B cell (primary cell): ENCODE data around the gene NOVA1. TPM values are rescaled to one million over a fixed set of nuclear protein-coding genes. Genes with fewer than 3 reads are reported as not detected.

ENCODE experiments used
- ATAC-seq: fragments of 200-7000 bp; cut with Tn5 transposase; one replicate; pipeline ENCODE4 v1.10.0; 2021; ENCODE audit warnings: low read depth, mild to moderate bottlenecking, moderate number of reproducible peaks, moderate library complexity
- CTCF ChIA-PET: fragments of 350-600 bp; sonication (Branson Sonifier 250); formaldehyde crosslinking; loops from one replicate; lab custom pipeline; 2021; ENCODE audit warnings: antibody characterized with exemption, inconsistent platforms; lab: Charles Lee
- POLR2A ChIA-PET: fragments of 350-600 bp; sonication (Branson Sonifier 250); formaldehyde crosslinking; loops from one replicate; lab custom pipeline; 2021; ENCODE audit warnings: antibody characterized with exemption; lab: Charles Lee
- DNase-seq: peaks from one replicate; pipeline ENCODE4 v3.0.0; 2013
- H2AFZ ChIP-seq: 2 replicates; pipeline ENCODE4 v1.6.1; 2012; ENCODE audit warnings: mild to moderate bottlenecking, low read depth, low read length; ENCODE audit not compliant: insufficient read depth, poor library complexity, severe bottlenecking
- H3K27ac ChIP-seq, 2 donors: 1 replicate in 1 of 2; 2 replicates in 1 of 2; pipeline ENCODE4 v1.5.1; 2012 to 2013; ENCODE audit warnings: low read length in 2 of 2, mild to moderate bottlenecking in 2 of 2, moderate library complexity in 1 of 2
- H3K27me3 ChIP-seq, 4 experiments: fragments of 200-600 bp in 1 of 4; sonication (generic) in 1 of 4; replicated peaks in 1 of 4; 1 replicate in 2 of 4; 2 replicates in 2 of 4; pipeline versions ENCODE4 v1.6.1 to v1.7.0; 2013 to 2016; ENCODE audit warnings: low read length in 3 of 4, mild to moderate bottlenecking in 2 of 4, mixed read lengths in 1 of 4, moderate library complexity in 1 of 4; ENCODE audit not compliant: insufficient read depth in 4 of 4, control insufficient read depth in 3 of 4; ENCODE audit errors: control extremely low read depth in 1 of 4
- H3K36me3 ChIP-seq, 2 experiments: replicated peaks in 1 of 2; 1 replicate in 1 of 2; 2 replicates in 1 of 2; pipeline versions ENCODE4 v1.6.1 to v1.7.1; 2013; ENCODE audit warnings: low read length in 1 of 2; ENCODE audit not compliant: insufficient read depth in 2 of 2, control insufficient read depth in 1 of 2; ENCODE audit errors: control extremely low read depth in 1 of 2, extremely low read depth in 1 of 2
- H3K4me1 ChIP-seq, 2 donors: fragments of 200-600 bp in 1 of 2; sonication (generic) in 1 of 2; 1 replicate in 1 of 2; 2 replicates in 1 of 2; pipeline versions ENCODE4 v1.5.1 to v1.6.1; 2013 to 2017; ENCODE audit warnings: low read length in 2 of 2; ENCODE audit not compliant: control insufficient read depth in 2 of 2, insufficient read depth in 2 of 2
- H3K4me2 ChIP-seq: replicated peaks from 2 replicates; pipeline ENCODE3; 2012; ENCODE audit warnings: mild to moderate bottlenecking, low read depth, low read length; ENCODE audit not compliant: poor library complexity, severe bottlenecking
- H3K4me3 ChIP-seq, 5 experiments: fragments of 200-600 bp in 1 of 5; sonication (generic) in 1 of 5; 1 replicate in 3 of 5; 2 replicates in 2 of 5; pipeline versions ENCODE4 v1.5.1 to v1.7.0; 2011 to 2016; ENCODE audit warnings: low read length in 4 of 5, mild to moderate bottlenecking in 4 of 5, low read depth in 2 of 5, control low read depth in 1 of 5, moderate library complexity in 1 of 5; ENCODE audit not compliant: insufficient read depth in 1 of 5; ENCODE audit errors: control extremely low read depth in 1 of 5, extremely low read depth in 1 of 5
- H3K79me2 ChIP-seq: fragments of 200-600 bp; sonication (generic); one replicate; pipeline ENCODE4 v1.6.0; 2016; ENCODE audit warnings: low read length; ENCODE audit not compliant: control insufficient read depth, insufficient read depth
- H3K9ac ChIP-seq: fragments of 200-600 bp; sonication (generic); 2 replicates; pipeline ENCODE4 v1.6.1; 2017; ENCODE audit warnings: mild to moderate bottlenecking, low read length, moderate library complexity
- H3K9me3 ChIP-seq, 3 donors: one replicate each; pipeline versions ENCODE4 v1.6.1 to v1.7.1; 2013; ENCODE audit warnings: low read length in 2 of 3; ENCODE audit not compliant: control insufficient read depth in 2 of 3, insufficient read depth in 1 of 3; ENCODE audit errors: control extremely low read depth in 1 of 3
- H4K20me1 ChIP-seq: 2 replicates; pipeline ENCODE4 v1.6.0; 2012; ENCODE audit warnings: mild to moderate bottlenecking, low read length; ENCODE audit not compliant: insufficient read depth, control insufficient read depth, poor library complexity, severe bottlenecking
- H3K27ac Mint-ChIP-seq: one replicate; pipeline ENCODE4 v1.8.0; 2021; ENCODE audit warnings: mixed read lengths
- H3K27me3 Mint-ChIP-seq: one replicate; pipeline ENCODE4 v1.8.0; 2021; ENCODE audit warnings: mixed read lengths
- H3K4me1 Mint-ChIP-seq: one replicate; pipeline ENCODE4 v1.8.0; 2021; ENCODE audit warnings: mixed read lengths
- H3K4me3 Mint-ChIP-seq: one replicate; pipeline ENCODE4 v1.8.0; 2021; ENCODE audit warnings: mixed read lengths
- H3K9me3 Mint-ChIP-seq: one replicate; pipeline ENCODE4 v1.8.0; 2022; ENCODE audit warnings: mixed read lengths; ENCODE audit not compliant: insufficient read depth
- EZH2 ChIP-seq: IDR thresholded peaks from 2 replicates; pipeline ENCODE4 v1.6.1; 2012; ENCODE audit warnings: borderline replicate concordance, low read depth, mild to moderate bottlenecking, moderate library complexity, low read length; ENCODE audit not compliant: insufficient read depth, poor library complexity, severe bottlenecking
- WGBS: methylation state at CpG from one replicate; pipeline ENCODE4 v1.1.5; 2013; ENCODE audit warnings: missing lambda C conversion rate; ENCODE audit not compliant: insufficient coverage; 5-methylcytosine and 5-hydroxymethylcytosine counted together
- intact Hi-C: fragments of 100-400 bp; cut with micrococcal nuclease; formaldehyde crosslinking; loops from one replicate; pipeline ENCODE4 v1.10.0; 2022
- polyA plus RNA-seq: library from polyadenylated mRNA; depleted of rRNA; stranded (reverse); fragments of >200 nt; gene quantifications from 2 replicates; pipeline ENCODE4 v1.2.3, GENCODE V29; 2012
- total RNA-seq, 2 donors: library from RNA; stranded (reverse); fragments of 120-200 nt in 1 of 2; gene quantifications; 1 replicate in 1 of 2; 2 replicates in 1 of 2; pipeline versions ENCODE4 v1.2.3 to v1.2.4, GENCODE V29; 2013 to 2022
- TF ChIP-seq, protein P1 (sequence below): fragments of 200-600 bp; IDR thresholded peaks from one replicate; pipeline ENCODE4 v1.8.0; 2022; ENCODE audit warnings: antibody characterized with exemption, mild to moderate bottlenecking

The NOVA1 gene
- total and polyA plus RNA-seq, 2 donors (not counting 1 experiment from before 2014, with no cell fraction given), result not detected

DNA sequence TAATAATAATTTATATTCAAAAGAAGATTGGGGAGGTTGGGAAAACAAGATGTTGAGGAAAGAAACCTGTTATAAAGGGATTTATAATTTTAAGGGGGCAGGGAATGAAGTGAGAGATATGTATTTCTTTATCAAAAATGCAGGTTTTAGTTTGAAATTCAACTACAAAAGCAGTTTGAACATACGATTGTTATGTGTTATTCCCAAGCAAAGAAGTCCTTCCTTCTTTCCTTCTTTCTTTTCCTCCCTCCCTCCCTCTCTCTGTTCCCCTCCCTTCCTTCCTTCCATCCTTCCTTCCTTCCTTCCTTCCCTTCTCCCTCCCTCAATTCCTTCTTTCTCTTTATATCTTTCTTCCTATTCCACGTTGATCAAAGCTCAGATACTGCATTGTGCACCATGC lies 173.3 kb downstream of the NOVA1 start:
- Histone ChIP-seq H3K4me1 (no peaks in the 10 kb centered on the region), H3K9ac (no peak overlapping the region), H3K9me3 (no peaks in the 10 kb centered on the region), H4K20me1 (no peaks in the 10 kb centered on the region), H3K4me2 (no peak overlapping the region), H3K36me3 (no peaks in the 10 kb centered on the region), H3K79me2 (no peaks in the 10 kb centered on the region), H3K4me3 (no peak overlapping the region), H3K27ac (no peak overlapping the region), H3K27me3 (no peaks in the 10 kb centered on the region), H2AFZ (no peak overlapping the region)
- ChIA-PET POLR2A (no interaction called here), CTCF (no interaction called here)
- Mint-ChIP-seq H3K4me1 (no peaks in the 10 kb centered on the region), H3K4me3 (no peak overlapping the region), H3K27ac (no peak overlapping the region), H3K27me3 (no peaks in the 10 kb centered on the region), H3K9me3 (peaks cover under 1% of the 10 kb centered on the region)
- intact Hi-C loops, result no loop called here
- 80% methylated on average over 1 of the region's 2 CpGs for WGBS
- DNase-seq (no peak), ATAC-seq (no peak)
- TF ChIP-seq, protein P1, sequence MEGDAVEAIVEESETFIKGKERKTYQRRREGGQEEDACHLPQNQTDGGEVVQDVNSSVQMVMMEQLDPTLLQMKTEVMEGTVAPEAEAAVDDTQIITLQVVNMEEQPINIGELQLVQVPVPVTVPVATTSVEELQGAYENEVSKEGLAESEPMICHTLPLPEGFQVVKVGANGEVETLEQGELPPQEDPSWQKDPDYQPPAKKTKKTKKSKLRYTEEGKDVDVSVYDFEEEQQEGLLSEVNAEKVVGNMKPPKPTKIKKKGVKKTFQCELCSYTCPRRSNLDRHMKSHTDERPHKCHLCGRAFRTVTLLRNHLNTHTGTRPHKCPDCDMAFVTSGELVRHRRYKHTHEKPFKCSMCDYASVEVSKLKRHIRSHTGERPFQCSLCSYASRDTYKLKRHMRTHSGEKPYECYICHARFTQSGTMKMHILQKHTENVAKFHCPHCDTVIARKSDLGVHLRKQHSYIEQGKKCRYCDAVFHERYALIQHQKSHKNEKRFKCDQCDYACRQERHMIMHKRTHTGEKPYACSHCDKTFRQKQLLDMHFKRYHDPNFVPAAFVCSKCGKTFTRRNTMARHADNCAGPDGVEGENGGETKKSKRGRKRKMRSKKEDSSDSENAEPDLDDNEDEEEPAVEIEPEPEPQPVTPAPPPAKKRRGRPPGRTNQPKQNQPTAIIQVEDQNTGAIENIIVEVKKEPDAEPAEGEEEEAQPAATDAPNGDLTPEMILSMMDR, result no peak
- TF ChIP-seq EZH2, result no peak

DNA sequence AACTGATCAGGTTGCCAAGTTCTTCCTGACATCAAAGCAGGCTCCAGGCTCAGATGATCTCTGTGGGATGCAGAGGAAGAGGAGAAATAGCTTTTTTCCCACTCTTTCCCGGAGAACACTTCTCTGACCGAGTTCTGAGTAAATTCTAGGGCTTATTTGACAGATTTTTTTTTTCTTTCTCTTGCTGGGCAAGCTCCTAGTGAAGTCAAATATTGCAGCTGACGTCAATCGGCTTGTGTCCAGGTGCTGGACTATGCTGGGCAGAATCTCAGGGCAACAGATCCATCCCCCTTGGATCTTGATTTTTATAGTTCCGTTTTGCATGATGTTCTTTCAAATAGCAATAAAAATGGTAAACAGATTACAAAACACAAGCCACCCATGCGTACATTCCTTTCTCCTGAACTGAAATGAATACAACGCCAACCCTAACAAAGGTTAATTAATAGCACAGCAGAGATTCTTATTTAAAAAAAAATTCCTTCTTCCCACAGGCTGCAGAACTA lies 182.2 kb downstream of the NOVA1 start:
- CTCF ChIA-PET, result no interaction called here
- no peak for TF ChIP-seq EZH2
- TF ChIP-seq, protein P1, result no peak
- POLR2A ChIA-PET, result no interaction called here

More for the DNA sequence above, 182.2 kb downstream of the NOVA1 start:
- H4K20me1 ChIP-seq, result no peaks in the 10 kb centered on the region
- Mint-ChIP-seq H3K4me1 (no peaks in the 10 kb centered on the region), H3K27ac (no peak overlapping the region), H3K4me3 (no peak overlapping the region), H3K27me3 (no peaks in the 10 kb centered on the region), H3K9me3 (peaks cover 2% of the 10 kb centered on the region)
- no peak overlapping the region for H3K4me2 ChIP-seq
- ATAC-seq (no peak), DNase-seq (no peak)
- H3K9me3 ChIP-seq, result no peaks in the 10 kb centered on the region
- H3K79me2 ChIP-seq, result no peaks in the 10 kb centered on the region
- no peaks in the 10 kb centered on the region for H3K27me3 ChIP-seq
- intact Hi-C loops, result no loop called here
- H3K4me3 ChIP-seq, result no peak overlapping the region
- H3K9ac ChIP-seq, result no peak overlapping the region
- H3K4me1 ChIP-seq, result no peaks in the 10 kb centered on the region
- no peak overlapping the region for H2AFZ ChIP-seq
- WGBS, result 78% methylated on average over 7 of the region's 7 CpGs
- no peak overlapping the region for H3K27ac ChIP-seq
- H3K36me3 ChIP-seq, result no peaks in the 10 kb centered on the region
